GM21529 (cell line): Measurements from ENCODE around the gene MED15.
"Not testable (repeated sequence)": the region's sequence is repeated elsewhere in the genome, so short reads cannot be mapped to it uniquely, and the experiment has no call there.

Source experiments
- ATAC-seq: cut with Tn5 transposase; IDR thresholded peaks from one replicate; pipeline ENCODE4 v1.9.1; 2021; ENCODE audit not compliant: unreplicated experiment

MED15 gene

GRCh38 chr22:20530368-20531153 is 23.2 kb downstream of the MED15 start:
- ATAC-seq = no peak

DNA sequence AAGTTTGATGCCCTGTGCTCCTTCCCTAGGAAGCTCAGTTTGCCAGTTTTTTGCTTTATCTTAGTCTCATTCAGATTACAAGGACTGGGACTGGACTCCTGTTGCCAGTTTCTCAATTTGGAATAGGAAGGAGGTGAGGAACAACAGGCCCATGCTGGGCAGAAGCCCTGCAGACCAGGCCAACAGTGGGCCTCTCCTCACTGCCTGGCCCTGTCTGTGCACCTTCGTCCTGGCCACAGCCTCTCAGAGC is 23.7 kb downstream of the MED15 start:
- no peak for ATAC-seq

- ATAC-seq = no peak
Measured at GRCh38 chr22:20531404-20532201, 24.2 kb downstream of the MED15 start.

GRCh38 chr22:20532256-20532993 is 25.0 kb downstream of the MED15 start:
- ATAC-seq = no peak

DNA sequence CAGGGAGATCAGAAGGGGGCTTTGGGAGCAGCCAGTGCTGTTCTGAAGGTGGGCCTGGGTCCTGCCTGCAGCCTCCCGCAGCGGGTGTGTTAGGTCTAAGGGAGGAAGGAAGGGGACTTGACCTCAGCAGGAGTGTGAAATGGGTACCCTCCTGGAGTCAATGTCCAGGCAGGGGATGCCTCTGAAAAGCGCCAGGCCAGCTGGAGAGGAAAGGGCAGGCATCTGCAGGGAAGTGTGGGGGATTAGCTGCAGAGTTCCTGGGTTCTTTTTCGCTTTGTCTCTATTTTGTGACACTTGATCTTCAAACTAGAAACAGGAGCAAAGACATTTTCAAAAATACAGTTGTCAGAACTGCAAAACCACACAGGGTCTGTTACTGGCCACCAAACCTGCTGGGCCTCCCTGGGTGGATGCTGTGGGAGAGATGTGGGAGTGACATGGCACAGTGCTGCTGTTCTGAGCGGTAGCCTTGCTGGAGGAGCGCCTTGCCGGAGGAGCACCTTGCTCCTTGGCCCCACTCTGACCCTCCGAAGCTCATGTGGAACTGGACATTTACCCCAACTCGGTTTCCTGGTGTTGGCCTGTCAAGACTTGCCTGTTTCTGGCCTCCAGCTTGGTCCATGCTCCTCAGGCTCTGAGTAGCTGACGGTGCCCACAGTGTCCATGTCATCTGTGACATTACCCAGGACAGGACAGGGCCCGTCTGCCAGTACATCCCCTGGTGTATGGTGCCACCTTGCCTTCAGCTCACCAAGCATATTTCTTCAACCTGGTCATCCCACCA is 25.9 kb downstream of the MED15 start:
- no peak for ATAC-seq

DNA sequence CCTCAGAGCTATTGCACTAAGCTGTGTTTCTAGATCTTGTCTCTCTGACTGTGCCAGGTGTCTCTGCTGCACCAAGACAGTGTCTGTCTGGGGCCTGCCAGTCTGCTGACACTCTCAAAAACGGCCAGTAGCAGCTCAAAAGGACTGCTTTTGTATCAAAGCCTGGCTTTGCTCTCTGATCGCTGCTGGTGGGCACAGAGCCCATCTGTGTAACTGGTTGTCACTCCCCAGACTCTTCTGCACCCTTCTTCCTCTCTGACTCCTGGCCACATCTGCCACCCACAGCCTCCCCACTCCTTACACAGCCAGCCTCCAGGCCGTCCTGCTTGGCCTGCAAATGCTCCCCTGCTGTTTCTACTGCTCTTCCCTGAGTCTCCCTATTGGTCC is 26.5 kb downstream of the MED15 start:
- ATAC-seq = no peak

DNA sequence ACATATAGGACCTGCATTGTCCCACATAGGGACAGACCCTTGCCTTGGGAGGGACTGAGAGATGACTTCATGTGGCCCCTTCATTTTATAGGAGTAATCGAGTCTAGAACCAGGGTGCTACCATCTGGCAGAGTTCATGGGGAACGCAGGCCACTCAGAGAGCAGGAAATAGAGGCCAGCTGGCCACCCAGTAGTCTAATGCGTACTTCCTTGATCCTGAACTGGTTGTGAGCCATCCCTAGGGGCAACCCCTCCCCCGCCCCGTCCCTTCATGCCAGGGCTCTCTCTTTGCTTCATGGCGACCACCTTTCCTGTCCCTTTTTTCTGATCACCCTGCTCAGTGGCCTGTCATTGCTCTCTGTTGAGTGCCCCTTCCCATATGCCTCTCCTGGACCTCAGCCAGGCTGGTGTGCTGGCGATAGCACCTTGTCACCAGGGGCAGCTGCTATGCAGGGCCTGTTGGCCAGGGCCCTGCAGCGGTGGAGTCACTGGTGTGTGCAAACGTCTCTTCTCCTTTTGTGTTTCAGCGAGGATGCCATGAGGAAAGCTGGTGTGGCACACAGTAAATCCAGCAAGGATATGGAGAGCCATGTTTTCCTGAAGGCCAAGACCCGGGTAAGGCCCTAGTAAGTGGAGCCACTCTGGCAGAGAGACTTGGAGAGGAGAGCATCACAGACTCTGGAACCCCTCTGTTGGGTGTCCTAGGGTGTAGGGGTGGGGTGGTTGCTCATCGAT is 29.3 kb downstream of the MED15 start:
- ATAC-seq = no peak

DNA sequence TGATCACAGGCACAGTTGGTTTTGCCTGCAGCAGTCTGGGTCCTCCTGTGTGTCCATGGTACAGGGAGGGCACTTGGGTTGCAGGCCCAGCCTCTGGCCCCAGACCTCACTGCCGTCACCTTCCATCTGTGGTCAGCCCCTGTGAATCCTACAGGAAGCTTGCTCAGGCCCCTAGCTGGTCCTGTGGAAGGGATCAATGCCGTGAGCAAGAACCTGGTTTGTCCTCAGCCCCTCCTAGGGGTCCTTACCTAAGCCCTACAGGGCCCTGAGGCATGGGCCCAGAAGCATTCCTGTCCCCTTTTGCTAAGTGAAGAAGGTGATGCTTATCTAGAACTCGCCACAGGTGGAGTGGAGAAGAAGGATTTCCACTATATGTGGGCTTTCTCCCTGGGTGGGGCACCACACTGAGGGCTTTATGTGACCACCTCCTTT is 29.9 kb downstream of the MED15 start:
- no peak for ATAC-seq

- ATAC-seq = no peak
Measured at GRCh38 chr22:20537983-20538382, 30.6 kb downstream of the MED15 start.

DNA sequence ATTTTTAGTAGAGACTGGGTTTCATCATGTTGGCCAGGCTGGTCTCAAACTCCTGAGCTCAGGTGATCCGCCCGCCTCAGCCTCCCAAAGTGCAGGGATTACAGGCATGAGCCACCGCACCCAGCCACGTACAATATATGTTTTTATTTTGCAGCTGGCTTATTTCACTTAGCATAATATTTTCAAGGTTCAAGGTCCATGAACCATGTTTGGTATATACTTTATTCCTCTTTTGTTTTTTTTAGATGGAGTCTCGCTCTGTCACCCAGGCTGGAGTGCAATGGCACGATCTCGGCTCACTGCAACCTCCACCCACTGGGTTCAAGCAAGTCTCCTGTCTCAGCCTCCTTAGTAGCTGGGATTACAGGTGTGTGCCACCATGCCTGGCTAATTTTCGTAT is 31.5 kb downstream of the MED15 start:
- ATAC-seq = not testable (repeated sequence)

DNA sequence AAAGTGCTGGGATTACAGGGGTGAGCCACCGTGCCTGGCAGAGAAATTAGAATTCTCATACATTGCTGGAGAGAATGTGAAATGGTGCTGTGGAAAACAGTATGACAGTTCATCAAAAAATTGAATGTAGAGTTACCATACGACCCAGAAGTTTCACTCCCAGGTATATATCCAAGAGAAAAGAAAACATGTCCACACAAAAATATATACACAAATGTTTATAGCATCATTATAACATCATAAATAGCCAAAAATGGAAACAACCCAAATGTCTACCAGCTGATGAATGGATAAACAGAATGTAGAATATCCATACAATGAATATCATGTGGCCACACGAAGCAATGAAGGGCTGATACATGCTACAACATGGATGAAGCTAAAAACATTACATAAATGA is 34.6 kb downstream of the MED15 start:
- ATAC-seq = no peak

- ATAC-seq = no peak
Measured at GRCh38 chr22:20542736-20543135, 35.3 kb downstream of the MED15 start.

DNA sequence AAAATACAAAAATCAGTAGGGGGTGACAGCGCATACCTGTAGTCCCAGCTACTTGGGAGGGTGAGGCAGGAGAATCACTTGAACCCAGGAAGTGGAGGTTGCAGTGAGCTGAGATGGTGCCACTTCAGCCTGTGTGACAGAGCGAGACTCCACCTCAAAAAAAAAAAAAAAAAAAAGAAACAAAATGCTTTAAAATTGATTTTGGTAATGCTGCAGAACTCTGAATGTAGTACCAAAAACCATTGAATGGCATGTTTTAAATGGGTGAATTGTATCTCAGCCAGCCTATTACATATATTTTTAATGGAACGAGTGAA is 37.9 kb downstream of the MED15 start:
- ATAC-seq = not testable (repeated sequence)

GRCh38 chr22:20545681-20546521 is 38.5 kb downstream of the MED15 start:
- ATAC-seq = no peak

DNA sequence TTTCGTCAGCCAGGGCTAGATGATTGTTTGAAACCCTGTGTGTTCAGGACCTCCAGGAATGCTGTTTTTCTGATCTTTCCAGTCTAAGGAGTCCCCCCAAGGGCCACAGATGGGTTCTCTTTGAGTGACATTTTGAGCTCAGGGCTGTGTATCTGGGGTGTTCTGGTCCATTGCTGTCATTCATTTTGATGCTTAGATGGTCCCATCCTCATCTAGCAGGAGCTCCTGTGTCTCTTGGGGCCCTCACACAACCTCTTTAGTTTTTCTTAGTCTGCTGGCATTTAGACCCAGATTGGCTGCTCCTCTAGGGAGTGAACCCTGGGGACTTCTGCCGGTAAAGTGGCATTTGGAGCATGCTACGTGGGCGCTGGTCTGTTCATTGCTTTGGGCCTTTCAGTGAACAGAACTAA is 39.1 kb downstream of the MED15 start:
- no peak for ATAC-seq

DNA sequence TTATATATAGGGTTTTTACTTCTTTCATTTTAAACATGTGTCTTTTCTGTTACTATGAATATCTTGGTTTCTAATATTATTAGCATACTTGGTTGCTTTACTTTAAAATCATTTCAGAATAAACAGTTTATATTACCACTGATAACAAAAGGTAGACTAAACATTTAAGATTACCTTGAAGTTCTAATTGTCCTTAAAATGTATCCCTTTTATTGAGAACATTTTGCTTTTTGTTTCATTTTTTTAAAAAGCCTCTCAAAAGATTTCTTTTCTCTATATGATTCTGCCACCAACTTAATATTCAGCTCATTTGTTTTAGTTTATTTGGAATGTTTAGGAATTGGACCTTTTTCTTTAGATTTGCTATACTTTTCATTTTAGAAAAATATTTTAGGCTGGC is 39.6 kb downstream of the MED15 start:
- ATAC-seq = no peak

DNA sequence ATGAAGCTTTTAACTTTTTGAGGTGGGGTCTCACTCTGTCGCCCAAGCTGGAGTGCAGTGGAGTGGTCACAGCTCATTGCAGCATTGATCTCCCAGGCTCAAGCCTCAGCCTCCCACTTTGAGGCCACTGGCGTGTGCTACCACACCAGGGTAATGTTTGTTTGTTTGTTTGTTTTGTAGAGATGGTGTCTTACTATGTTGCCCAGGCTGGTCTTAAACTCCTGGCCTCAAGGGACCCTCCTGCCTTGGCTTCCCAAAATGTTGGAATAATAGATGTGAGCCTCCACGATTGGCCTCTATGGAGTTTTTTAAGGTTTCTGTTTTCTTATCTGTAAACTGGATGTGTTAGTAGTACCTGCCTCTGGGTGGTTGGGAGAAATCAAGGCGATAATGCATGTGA is 41.4 kb downstream of the MED15 start:
- no peak for ATAC-seq

GRCh38 chr22:20549232-20549841 is 41.9 kb downstream of the MED15 start:
- no peak for ATAC-seq

- ATAC-seq = no peak
Measured at GRCh38 chr22:20550057-20550817, 42.8 kb downstream of the MED15 start.
